NCI-H774 (cell line): ENCODE measurements around the gene GYG1.
"Not testable (repeated sequence)": the region's sequence is repeated elsewhere in the genome, so short reads cannot be mapped to it uniquely, and the experiment has no call there.

Experiments
- DNase-seq: peaks from one replicate; lab custom pipeline; 2025; lab: John Stamatoyannopoulos, UW

GYG1 gene

DNA sequence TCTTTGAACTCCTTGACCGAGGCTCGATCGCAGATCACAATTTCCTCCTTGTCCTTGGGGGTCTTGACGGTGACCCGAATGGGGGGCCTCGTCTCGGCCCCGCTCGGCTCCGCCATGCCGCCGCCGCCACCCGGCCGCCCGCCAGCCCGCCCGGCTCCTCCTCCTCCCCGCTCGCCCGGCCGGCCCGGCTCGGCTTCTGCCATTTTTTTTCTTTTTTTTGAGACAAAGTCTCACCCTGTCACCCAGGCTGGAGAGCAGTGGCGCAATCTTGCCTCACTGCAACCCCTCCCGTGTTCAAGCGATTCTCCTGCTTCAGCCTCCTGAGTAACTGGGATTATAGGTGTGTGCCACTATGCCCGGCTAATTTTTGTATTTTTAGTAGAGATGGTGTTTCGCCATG is 3.8 kb upstream of the GYG1 start:
- not testable (repeated sequence) for DNase-seq

DNA sequence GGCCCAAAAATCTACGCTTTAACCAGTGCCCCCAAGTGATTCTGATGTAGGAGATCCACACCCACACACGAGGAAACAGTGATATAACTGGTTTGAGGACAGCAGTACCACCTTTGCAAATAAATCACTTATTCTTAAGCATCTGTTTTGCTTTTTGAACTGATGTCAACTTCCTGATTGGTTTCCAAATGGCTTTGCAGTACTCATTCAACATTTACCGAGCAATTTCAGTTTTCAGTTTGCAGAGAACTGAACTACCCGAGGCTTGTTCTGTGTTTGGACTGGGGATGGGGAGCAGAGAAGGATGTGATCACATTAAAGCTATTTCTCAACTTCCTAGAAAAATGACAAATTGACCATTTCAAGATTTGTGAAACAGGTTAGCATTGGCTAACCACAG is 1.1 kb upstream of the GYG1 start:
- DNase-seq, result no peak

DNA sequence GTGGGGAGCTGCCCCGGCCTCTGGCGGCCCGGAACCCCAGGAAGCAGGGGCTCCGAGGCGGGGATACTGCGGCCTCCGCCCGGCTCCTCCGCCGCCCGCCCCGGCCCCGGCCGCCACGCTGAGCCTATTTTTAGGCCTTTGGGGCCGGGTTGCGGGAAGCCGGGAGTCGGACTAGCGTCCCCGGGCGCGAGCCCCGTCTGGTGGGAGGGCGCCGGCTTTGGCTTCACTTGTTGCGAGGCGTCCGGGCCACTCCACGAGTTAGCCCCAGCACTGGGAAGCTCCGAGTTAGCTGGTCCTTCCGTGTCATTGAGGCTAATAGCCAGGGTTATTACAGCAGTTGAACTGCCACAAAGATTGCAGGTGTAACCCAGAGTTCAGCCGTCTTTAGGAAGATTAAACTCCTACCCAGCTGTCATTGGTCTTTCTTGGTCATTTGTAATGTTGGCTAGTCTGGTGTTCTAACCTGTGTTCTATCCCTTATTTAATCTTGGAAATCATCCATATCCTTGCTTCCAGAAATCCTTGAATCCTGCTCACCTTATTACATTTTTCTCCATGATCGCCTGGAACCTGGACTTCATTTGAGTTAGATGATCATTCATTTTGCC is 791 bp downstream of the GYG1 start:
- peak; percentile 40 for DNase-seq

DNA sequence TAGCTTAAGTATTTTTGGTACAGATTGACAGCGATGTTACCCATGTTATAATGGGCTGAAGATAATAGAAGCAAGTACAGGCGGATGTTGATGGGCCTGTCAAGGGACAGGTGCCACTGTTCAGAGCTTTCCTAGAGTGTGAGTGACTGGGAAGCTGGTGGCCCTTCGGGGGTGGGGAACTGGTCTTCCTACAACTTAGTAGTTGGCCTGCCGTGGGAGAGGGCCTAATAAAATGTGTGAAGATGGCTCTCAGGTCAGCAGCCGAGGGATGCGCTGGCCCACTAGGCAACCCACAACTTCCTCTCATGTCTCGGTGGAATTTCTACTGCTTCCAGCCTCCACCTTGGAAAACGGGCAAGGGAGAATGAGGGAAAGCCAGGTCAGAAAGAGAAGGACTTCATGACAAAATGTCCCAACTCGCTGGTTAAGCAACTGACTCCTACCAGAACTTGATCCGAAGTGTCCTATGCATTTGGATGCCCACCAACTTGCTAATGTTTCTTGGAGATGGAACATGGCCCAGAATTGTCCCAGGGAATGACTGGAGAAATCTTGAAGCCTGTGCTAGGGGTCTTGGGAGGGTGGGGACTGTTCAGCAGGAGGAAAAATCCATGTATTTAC is 1.4 kb downstream of the GYG1 start:
- DNase-seq, result no peak

DNA sequence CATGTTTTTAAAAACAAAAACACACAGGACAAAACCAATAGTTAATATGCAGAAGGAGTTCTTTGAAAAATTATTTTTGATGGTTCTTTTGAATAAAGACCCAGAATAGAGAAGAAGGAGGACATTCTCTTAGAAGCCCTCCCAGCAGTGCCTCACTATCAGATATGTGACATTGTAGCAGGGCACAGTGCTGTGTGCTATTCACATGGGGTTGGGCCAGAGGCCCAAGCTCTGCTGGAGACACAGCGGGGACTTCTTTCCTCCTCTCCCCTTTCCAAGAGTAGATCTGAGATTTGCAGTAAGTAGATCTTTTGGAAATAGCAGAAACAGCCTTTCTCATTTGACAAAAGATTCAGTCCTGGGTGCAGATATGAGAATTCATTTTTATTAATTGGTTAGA is 6.3 kb downstream of the GYG1 start:
- no peak for DNase-seq

DNA sequence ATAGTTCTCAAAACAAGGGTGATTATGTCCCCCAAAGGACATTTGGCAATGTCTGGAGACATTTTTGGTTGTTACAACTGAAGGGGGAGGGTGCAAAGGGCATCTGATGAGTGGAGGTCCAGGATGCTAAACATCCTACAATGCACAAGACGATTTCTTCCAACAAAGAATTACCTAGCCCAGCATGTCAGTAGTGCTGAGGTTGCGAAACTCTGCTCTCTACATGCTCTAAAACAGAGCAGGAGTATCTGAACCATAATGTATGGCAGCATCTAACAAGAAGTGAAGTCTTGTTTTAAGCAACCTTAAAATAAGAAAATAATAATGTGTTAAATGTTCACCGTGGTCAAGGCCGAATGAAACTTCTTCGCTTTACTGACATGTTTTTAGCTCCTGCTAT is 7.0 kb downstream of the GYG1 start:
- DNase-seq, result no peak

DNA sequence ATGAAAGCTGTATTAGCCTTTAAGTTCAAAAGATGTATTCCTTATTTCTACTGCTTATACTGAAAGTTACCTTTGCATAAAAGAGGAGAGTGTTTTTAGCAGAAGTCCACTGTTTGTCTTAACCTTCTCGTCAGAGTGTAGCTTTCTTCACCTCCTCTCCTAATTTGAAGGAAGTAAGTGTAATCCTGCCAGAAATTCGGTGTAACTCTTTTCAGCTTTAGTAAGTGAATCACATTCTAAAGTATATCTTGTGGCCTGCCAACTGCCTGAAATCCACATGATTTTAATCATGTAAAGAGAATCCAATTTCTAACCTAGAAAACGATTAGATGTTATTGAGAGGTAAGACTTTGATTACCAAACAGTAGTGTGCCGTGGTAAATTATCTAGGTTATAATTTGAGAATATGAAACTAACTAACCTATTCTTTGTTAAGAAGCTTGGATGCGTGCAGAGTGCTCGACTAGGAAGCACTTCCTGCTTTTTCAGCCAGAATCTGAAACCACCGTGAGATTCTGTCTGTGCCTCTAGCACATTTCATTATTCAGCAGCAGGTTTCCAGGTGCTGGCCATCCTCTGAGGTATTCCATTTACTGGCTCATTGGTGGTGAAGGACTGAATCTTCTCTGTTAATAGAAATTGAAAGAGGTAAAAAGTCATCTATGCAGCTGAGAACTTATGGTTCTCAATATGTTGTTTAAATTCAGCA is 7.5 kb downstream of the GYG1 start:
- DNase-seq, result peak; percentile 47

DNA sequence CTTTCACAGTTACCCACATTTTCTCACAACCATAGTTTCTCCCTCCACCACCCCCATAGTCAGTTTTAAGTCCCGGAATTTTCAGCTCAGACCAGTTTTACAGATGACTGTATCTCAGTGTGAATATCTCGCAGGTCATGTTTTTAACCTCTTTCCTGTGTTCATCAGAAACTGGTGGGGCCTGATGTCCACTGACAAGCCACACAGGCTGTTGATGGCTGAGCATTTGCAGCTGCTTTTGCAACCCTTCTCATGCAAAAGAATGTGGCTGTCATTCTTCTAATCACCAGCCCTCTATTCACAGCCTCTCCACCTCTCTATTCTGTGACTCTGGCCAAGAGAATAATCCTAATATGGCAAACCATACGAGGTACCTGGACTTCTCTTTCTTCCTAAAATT is 8.5 kb downstream of the GYG1 start:
- DNase-seq, result no peak

DNA sequence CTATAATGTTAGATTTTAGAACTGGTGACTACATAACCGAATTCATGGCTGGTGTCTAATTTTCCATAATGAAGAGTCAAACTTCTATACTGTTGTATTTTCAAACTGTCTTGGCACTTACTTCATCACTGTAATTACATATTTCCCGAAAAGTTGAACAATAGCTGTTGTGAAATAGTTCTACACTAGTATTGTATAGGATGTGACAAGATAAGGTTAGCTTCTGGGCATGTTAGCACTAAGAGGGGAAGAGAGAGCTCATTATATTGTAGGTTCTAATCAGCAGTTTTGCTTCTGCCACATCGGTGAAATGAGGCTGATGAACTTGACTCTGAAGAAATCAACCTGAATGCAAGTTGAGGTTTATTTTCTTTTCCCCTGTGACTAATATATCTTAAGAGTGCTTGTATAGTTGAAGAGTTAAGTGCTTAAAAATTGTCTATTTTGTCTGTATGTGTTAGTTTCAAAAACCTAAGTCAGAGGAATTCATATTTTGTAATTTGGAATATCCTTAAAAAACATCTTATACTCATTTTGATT is 8.9 kb downstream of the GYG1 start:
- no peak for DNase-seq

DNA sequence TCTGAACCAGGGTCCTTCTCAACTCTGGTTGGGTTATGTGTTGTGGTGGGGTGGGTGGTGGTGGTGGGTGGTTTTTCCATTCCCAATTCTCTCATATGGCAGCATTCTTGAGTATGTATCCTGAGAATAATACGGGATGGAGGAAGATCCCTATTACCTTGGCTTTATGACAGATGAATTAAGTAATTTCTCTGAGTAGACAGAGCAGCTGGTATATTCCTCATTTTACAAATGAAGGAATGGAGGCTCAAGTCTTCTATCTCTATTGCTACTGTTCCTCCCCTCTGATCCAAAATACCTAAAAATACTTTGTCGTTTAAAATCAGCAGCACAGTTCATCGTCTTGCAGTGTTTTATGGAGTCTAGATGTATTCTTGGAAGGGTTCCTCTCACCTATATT is 10.4 kb downstream of the GYG1 start:
- no peak for DNase-seq

DNA sequence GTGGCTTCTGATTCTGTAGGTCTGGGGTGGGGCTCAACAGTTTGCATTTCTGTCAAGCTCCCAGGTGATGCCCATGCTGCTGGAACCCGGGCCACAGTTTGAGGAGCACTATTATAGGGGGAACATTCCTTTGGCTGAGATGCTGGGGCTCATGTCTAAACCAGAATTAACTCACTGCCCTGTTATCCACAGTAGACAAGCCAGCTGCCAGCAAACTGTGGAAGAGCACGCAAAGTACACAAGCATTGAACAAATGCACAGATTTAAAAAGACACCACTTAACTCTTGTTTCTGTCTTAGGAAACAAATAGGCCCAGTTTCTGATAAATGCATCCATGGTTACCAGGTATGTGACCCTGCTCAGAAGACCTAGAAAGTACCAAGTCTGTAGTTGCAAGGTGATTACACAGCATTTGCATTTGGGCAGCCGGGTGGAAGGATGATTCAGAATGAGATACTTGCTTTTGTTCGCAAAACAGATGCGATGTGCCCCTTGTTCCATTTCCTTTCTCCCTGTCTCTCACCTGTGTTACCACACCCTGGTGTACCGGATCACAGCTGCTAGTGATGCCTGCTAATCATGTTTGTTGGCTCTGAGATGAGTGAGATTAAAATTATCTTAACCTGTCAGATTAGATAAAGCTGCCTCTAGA is 12.4 kb downstream of the GYG1 start:
- DNase-seq, result no peak

DNA sequence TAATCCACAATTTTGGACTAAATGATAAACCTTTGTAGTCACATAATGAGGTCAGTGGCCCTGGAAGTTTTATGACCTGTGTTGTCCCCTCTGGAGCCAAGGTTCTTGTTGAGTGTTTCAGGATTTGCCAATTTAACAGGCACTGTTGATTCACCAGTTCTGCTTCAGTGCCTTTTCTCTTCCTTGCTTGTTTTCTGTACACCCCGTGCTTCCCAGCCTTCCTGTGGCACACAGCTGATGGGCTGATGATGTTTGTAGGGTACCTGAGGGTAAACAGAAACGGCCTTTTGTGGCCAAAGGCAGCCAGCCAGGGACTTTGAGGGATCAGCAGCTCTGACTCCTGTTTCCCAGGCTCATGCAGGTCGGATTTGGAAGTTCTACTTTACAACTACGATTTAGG is 13.3 kb downstream of the GYG1 start:
- peak; percentile 73 for DNase-seq

DNA sequence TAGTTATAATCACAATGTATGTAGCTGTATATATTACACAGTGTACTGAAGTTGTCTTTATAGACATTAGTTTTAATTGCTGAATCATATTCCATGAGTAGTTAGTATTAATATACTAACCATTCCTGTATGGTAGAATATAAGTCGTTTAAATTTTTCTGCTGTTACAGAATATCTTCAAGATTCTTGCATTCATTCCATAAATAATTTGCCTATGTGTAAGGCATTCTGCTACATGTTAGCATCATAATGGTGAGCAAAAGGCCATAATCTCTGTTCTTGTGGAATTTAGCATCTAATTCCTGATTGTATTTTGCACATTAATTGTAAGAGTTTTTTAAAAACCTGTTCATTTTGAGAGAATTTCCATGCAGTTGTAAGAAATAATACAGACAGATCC is 14.1 kb downstream of the GYG1 start:
- DNase-seq, result no peak

DNA sequence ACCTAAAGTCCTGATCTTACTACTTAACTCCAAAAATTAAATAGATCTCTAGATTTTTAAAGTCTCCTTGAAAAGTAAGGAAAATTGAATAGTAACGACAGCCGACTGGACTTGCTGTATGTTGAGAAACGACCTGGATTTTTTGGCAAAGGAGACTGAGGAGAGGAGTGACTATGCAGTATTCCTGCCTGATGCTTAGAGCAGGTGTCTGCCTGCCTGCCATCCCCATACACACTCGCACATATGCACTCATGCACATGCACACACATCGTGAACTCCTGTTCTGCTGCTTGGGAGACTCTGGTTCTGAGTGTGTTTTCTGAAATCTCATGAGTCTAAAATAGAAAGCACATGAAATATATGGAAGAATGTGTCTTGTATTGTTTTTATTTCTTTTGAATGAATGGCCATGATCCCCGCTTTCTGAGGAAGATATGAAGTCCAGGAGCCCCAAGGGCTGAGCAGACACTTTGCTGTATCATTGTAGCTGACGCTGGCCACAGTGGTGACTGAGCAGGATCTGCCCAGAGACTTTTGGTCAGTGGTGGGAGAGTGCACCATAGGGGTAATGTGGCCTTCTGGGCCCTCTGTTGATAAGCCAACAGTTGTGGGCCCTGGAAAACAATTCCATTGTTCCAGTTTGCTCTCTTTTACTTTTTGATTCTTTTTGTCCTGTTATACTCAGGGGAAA is 16.4 kb downstream of the GYG1 start:
- no peak for DNase-seq

DNA sequence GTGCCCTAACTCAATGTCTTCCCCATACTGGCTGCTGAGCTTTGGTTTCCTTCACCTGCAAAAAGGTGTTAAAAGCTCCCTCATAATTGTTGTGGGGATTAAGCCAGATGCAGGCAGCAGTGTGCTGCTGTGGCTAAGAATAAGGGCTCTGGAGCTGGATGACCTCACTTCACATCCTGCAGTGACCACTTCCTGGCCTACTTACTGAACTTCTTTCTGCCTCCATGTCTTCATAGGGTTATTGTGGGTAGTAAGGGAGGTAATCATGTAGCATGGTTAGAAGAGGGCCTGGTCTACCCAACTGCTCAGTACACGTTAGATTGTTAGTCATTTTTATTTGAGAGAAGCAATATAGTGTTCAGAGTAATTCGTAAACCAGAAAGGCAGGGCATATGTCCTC is 18.4 kb downstream of the GYG1 start:
- no peak for DNase-seq

DNA sequence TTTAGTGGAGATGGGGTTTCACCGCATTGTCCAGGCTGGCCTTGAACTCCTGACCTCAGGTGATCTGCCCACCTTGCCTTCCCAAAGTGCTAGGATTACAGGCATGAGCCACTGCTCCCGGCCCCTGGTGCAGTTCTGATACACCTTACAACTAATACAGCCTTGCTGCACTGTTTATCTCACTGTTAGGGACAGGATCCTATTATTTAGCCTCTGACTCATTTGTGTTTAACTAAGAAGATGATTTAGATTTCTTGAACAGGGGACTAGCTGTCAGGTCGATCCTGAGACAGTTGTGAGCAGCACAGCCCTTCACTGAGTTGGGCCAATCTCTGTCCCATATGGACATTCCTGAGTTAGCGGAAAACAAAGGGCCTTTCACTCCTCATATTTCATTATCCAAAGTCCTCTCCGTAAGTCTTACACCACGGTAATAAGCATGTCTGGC is 19.2 kb downstream of the GYG1 start:
- no peak for DNase-seq

DNA sequence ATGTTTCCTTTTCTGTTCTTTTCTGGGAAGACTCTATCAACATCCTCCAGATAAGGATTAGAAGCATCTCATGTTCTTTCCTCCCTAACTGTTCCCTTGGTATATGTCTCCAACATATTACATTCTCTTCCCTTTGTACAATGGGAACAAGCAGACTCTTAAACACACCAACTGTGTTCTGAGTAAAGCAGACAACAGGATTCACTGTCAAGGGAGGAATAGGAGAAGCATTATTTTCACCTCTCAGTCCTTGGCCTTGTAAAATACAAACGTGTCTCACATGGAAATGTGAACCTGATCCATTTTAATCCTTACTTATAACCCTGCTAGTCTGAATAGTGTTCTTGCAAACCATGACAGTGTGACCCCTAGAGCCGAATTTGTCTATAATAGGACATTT is 19.6 kb downstream of the GYG1 start:
- DNase-seq, result no peak

DNA sequence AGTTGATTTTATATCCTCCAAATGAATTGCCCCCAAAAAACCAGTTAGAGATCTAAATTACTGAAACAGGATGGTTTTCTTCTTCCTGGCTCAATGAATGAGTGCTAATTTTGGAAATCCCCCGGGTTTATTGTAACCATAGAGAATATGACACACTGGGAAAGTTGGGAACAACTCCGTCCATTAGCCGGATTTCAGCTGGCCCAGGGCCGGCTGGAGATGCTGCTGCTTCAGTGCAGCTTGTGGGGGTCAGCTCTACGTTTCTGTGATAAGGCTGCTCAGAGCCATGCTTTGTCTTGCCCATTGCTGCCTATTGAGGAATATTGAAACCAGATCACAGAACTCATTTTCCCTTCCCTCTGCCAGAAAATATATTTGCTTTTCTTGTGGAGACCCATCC is 20.3 kb downstream of the GYG1 start:
- DNase-seq, result no peak

DNA sequence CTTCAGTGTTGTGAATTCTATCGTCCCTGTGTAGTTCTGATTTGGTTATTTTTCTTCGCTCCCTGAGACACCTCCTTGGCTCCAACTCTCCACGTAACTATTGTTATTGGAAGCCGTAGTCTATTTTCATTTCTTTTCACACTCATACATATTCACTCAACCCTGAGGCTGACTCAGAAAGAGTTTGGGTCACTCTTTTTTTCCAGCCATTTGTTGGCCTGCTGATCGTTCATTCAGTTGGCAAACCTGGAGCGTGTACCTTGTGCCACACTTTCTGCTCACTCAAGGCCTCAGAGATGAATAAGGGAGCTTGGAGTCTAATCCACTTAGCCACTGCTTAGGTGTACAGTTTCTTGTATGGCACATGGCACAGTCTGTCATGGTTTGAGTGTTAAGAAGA is 22.4 kb downstream of the GYG1 start:
- DNase-seq, result no peak

DNA sequence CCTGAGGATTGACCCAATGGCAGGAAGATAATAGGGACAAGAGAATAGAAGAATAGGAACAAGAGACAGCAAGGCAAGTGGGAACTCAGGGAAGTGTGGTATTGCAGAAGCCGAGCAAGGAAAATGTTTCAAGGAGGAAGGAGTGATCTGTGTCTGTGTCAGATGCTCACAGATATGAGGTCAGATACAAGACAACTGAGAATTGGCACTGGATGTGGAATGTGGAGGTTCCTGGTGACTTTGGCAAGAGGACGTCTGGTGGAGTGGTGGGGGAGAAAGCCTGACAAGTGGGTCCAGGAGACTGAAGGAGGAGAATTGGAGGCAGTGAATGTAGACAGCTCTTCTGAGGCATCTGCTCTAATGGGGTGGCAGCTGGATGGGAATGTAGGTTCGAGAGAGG is 24.1 kb downstream of the GYG1 start:
- no peak for DNase-seq

DNA sequence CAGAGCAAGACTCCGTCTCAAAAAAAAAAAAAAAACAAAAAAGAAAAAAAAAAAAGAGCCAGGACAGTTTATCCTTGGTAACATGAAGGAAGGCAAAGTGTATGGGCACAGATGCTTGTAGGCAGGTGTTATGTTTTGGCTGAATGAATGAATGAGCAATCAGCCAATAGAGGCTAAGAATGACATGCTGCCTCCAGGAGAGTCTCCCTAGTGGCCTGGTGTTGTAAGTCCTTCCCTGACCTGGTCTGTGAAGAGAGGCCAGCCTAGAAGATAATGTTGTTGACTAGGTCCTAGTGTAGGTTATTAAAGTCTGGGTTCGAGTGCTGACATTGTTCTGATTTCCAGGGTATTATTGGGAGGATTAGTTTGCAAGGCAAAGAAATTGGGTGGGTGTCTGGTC is 24.9 kb downstream of the GYG1 start:
- DNase-seq, result no peak
